CD4-positive, alpha-beta T cell treated with Interleukin-6 at 100 ng/mL for 8 hours (primary cell): ENCODE data around the gene GJA1.
"Not testable (repeated sequence)": the region's sequence is repeated elsewhere in the genome, so short reads cannot be mapped to it uniquely, and the experiment has no call there.

ENCODE experiments used
- DNase-seq: peaks from one replicate; pipeline ENCODE4 v3.0.0-alpha.2; 2020; ENCODE audit warnings: mixed read lengths, low spot score

The GJA1 gene

DNA sequence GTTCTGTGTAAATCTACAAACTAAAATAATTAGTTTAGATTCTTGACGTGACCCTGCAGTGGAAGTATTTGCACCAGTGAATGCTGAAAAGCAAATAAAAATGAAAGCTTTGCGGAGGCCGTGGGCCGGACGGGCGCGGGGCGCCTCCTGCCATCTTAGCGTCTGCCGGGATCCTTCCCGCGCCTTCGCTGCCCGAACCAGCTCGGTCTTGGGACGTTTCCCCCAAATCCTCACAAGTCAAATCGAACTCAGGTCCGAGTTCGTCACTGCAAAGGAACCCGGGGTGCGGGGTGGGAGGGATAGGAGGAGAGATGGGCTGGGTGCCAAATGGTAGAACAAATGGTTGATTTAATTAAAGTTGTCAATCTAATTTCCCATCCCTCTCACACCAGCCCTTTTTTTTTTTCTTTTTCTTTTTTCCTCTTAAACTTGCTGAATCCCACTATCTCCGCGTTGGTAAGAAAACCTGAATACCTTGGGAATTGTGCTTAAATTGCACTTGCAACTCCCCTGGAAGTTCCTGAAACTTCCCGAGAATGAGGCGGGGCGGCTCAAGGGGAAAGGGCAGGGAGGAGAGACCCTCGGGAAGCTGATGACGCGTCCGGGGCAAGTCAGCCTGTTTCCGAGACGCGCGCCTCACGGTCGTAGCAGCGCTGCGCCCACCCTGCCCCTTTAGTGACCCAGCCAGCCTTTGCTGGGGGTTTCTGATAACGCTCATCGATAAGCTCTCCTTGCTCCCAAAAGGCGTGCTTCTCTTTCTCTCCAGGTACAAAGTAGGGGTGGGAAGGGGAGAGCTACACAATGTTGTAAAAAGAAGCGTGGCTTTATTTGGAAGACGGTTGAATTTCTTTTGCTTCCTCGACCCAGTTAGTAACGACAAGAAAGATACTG, 1.8 kb downstream of the GJA1 start:
- no peak for DNase-seq

DNA sequence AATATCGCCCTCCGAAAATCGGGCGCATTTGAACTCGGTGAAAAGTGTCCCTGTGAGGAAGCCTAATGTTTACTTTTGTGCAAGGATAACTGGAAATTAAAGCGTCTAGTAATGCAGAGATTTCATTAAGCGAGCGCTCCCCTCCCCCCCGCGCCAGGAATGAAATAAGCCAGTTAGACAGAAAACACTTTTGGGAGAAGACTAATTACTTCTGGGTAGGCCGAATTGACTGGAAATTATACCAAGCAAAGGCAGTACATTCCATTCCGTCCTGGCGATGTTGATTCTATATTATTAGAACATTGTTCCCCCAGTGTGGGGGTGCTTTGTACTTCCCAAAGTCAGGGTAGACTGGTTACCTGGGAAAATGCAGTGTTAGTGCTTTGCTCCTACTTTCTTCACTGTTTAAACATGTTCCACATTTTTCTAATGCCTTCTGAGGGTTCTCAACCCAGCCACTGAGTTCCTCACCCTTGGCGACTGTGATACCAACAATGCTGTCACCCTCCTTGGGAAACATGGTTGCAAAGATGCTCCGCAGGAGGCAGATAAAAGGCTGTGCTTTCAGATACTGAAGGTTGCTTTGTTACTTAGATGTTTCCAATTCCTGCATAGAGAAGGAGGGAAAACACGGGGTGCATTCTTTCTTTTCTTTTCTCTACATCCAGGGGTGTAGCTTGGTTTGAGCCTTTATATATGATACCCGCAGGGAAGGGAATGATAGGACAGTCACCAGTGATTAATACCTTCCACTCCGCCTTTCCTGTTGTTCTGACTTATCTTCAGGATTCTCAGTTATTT, 2.6 kb downstream of the GJA1 start:
- no peak for DNase-seq

DNA sequence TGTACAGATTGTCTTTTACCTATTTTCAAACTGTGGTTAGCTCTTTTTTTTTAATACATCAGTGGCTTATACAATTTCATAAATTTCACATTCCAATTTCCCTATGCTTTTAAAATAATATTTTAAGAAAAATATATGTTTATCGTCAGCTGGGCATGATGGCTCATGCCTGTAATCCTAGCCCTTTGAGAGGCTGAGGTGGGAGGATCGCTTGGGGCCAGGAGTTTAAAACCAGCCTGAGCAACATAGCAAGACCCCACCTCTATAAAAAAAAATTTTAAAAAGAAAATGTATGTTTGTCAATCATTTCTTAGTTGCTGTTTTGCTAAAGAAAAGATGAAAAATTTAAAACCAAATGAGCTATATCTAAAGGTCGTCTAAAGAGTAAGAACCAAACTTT, 3.4 kb downstream of the GJA1 start:
- DNase-seq: no peak

DNA sequence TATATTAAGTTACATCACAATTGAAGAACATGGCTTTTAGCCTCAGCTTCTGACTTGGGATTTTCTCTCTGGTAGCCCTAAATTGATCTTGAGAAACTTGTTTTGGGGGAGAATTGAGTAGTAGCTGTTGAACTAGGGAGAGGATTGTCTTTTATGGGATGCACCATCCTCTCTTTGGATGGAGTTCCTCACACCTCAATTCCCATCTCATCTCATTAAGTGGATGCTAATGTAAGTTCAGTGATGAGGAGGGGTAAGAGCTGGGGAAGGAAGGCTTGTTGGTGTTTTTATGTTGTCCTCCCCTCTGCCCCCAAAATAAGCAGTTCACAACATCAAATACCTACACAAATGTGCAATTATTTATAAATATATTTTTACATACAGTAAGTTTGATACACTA, 4.0 kb downstream of the GJA1 start:
- DNase-seq: no peak

DNA sequence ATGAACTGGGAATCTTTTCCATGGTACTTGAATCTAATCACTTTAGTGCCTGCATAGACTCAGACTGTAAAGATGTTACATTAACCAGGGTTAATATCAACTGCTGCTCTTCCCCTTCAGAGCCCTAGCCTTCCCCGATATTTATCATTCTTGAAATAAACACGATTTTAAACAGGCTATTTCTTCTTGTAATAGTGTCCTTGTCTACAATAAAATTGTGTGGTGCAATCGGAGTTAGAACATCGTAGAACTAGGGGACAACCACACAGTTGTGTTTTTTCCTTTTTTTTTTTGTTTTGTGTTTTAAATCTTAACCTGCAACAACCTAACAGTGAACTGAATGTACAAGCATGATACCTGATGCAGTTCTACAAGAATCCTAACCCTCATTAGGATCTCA, 4.5 kb downstream of the GJA1 start:
- DNase-seq: no peak

DNA sequence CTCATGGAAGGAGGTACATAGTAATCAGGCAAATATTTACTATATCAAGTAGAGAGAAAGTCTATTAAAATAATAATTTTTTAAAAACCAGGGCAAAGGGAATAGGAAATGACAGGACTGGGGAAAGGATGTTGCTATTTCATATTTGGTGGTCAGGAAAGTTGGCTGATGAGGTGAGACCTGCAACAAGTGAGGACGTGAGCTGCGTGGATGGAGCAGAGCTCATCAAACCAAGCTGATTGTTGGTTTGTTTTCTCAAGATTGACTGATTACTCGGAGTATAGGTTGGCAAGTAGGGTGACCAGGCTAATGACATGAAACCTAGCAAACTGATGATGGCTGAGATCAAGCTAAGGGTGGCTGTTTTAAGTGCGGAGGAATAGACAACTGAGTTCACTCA, 6.0 kb downstream of the GJA1 start:
- DNase-seq: no peak

DNA sequence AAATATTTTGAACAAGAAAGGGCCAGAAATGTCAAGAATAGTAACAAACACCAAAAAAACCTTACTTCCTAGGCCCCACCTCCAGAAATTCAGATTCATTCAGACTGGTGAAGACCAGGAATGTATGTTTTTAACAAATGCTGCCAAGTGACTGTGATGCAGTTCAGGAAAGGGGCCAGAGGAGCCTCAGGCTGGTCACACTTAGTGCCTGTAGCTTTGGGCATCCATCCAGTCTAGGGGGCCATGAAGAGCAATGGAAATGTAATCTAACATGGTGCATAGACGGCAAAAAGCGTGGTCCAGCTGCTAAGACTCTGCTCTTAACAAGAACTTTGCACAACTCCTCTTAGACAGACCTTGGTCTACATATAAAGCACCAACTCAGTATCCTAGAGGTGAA, 7.1 kb downstream of the GJA1 start:
- DNase-seq: no peak

DNA sequence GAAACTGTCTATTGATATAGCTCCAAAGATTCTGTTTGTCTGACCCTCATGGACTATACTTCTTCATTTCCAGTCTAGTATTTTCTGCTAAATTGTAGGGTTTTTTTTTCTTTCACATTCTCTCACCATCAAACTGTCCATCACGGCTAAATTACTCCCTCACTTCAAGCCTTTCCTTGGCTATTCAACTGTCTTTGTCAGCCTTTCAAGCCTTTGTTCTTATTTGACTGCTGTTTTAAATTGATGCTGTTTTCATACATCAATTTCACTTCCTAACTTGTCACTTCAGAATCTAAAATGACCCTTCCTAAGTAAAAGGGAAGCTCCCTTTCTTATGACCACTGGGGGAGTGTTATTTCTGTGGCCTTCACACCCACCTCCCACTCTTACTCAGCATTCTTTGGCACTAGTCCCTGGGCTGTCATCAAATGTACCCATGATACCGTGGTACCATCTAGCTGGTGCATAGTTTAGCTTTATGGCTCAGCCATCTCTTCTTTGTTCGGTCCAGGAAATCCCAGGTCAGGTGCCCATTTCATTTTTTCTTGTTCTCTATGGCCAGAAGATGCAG, 8.6 kb downstream of the GJA1 start:
- DNase-seq: no peak

DNA sequence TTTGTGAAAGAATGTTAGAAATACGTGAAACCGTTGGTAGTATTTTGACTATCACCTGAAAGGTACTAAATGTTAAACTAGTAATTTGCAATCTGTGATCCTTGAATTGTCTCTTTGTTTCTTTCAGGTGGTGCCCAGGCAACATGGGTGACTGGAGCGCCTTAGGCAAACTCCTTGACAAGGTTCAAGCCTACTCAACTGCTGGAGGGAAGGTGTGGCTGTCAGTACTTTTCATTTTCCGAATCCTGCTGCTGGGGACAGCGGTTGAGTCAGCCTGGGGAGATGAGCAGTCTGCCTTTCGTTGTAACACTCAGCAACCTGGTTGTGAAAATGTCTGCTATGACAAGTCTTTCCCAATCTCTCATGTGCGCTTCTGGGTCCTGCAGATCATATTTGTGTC, 11.3 kb downstream of the GJA1 start:
- not testable (repeated sequence) for DNase-seq

DNA sequence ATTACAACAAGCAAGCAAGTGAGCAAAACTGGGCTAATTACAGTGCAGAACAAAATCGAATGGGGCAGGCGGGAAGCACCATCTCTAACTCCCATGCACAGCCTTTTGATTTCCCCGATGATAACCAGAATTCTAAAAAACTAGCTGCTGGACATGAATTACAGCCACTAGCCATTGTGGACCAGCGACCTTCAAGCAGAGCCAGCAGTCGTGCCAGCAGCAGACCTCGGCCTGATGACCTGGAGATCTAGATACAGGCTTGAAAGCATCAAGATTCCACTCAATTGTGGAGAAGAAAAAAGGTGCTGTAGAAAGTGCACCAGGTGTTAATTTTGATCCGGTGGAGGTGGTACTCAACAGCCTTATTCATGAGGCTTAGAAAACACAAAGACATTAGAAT, 12.3 kb downstream of the GJA1 start:
- DNase-seq: not testable (repeated sequence)

DNA sequence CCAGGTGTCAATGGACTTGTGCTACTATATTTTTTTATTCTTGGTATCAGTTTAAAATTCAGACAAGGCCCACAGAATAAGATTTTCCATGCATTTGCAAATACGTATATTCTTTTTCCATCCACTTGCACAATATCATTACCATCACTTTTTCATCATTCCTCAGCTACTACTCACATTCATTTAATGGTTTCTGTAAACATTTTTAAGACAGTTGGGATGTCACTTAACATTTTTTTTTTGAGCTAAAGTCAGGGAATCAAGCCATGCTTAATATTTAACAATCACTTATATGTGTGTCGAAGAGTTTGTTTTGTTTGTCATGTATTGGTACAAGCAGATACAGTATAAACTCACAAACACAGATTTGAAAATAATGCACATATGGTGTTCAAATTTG, 13.1 kb downstream of the GJA1 start:
- DNase-seq: not testable (repeated sequence)

DNA sequence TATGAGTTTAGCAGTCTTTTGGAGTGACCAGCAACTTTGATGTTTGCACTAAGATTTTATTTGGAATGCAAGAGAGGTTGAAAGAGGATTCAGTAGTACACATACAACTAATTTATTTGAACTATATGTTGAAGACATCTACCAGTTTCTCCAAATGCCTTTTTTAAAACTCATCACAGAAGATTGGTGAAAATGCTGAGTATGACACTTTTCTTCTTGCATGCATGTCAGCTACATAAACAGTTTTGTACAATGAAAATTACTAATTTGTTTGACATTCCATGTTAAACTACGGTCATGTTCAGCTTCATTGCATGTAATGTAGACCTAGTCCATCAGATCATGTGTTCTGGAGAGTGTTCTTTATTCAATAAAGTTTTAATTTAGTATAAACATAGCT, 13.9 kb downstream of the GJA1 start:
- no peak for DNase-seq

DNA sequence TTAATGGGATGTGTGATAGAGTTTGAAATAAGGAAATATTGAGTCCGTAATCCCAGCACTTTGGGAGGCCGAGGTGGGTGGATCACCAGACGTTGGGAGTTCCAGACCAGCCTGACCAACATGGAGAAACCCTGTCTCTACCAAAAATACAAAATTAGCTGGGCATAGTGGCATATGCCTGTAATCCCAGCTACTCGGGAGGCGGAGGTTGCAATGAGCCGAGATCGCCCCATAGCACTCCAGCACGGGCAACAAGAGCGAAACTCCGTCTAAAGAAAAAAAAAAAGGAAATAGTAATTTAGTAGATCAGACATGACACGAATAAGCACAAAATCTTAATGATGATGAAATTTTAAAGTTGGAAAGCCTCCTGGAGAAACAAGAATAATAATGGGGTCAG, 14.8 kb downstream of the GJA1 start:
- DNase-seq: no peak

DNA sequence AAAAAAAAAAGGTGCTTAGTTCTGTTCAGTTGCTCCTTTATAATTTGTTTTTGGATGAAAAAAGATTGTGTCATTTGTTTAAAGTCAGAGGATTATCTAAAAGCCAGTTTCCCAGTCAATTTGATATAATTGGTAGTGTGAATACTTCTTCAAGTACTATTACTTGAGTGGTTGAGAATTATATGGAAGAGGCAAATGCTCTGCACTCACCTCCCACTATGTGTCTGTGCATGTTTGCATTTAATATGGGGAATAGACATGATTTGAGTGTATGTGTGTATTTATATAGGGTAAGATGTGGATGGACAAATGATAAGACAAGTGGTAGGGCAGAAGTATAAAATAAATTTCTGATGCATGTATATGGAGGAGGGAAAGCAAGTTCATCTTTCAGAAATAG, 15.8 kb downstream of the GJA1 start:
- DNase-seq: no peak

DNA sequence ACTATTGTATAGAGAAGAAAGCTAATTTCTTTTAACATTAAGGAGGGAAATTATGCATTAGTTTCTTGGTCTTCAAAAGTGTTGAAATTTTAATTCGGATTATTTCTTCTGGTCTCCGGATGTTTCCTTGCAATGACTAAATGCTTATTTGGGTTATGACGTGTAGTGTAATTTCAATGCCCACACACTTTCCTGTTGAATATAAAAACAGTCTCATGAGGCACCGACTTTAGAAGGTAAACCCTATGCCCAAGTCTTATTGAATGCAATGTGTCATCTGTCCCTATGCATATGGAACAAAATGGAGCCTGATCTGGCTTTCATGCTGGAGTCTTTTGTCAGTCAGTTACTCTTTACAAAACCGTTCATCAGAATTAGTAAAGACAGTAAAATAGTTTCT, 17.7 kb downstream of the GJA1 start:
- no peak for DNase-seq

DNA sequence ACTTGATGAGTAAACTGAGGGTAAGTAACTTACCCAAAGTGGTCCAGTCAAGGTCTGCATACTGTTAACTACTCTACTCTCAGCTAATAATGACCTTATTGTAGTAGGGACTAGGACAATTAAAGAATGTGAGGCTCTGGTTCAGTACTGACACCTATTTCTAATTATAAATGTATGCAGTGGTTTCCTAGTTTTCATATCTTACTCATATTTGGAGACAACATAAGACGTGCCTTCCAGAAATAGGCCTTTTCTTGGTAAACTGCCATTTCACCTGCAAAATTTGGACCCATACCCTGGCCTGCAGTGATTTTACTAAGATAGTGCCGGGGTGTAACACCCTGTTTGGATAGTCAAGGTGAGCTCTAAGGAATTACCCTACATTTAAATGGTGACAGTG, 24.7 kb downstream of the GJA1 start:
- no peak for DNase-seq

DNA sequence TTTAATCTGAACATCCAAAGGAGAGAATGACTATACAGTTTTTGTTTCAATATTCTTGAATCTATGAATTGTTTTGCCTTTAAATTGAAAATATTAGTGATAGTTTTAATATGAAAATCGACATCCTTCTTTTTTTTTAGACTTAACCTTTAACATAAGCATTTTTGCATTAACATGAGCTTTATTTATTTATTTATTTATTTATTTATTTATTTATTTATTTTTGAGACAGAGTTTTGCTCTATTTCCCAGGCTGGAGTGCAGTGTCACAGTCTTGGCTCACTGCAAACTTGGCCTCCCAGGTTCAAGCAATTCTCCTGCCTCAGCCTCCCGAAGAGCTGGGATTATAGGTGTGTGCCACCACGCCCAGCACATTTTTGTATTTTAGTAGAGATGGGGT, 27.6 kb downstream of the GJA1 start:
- no peak for DNase-seq

DNA sequence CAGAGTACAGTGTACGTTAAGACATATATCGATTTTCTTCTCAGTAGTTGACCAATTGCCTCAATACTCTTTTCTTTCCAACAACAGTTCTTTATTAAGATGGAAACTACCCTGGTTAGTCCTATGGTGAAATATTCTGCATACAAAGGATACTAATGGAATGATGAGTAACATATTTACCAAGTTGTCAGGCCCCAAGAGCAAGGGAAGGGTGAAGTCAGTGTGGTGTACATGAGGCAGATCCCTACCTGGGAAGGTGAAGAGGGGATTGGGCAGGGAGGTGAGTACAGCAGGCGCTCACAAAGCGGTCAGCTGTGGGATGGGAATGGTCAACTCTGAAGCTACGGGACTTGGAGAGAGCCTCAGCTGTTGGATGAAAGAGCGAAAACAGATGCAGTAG, 29.7 kb downstream of the GJA1 start:
- no peak for DNase-seq

DNA sequence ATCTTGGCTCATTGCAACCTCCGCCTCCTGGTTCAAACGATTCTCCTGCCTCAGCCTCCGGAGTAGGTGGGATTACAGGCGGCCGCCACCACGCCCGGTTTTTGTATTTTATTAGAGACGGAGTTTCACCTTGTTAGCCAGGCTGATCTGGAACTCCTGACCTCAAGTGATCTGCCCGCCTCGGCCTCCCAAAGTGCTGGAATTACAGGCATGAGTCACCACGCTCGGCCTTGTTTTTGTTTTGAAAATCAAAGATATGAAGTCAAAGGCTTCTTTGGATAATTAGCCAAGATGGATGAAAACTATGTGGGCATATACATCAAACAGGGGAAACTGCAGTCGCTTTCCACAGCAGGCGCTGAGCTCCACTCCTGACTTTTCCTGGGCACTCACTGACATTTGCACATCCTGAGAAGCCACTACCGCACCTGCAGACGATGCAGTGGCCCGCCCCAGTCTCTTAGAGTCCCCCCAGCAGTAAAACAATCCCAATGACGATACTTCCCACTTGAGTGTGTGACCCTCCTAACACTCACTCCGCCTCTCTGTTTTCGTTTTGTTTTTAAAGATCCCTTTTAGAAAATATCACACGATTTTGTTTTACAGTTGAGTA, 44.1 kb downstream of the GJA1 start:
- no peak for DNase-seq

DNA sequence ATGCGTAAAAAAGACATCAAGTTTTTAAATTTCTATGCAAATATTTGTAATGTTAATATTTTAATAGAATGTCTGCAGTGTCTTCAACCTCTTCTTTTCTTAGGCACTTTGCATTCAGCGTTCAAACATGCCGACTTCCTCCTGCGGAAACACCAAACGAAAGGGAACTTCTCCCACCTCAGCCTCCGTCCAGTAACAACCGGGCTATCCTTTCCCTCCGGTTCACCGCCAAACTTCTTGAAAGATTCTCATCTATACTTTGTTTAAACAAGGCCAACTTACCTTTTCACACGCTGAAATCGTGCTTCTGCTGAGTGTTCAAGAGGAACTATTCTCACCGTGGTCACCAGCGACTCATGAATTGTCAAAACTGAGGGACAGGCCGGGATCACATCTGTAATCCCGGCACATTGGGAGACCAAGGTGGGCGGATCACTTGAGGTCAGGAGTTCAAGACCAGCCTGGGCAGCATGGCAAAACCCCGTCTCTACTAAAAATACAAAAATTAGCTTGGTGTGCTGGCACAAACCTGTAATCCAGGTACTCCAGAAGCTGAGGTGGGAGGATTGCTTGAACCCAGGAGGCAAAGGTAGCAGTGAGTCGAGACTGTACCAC, 44.8 kb downstream of the GJA1 start:
- DNase-seq: no peak

DNA sequence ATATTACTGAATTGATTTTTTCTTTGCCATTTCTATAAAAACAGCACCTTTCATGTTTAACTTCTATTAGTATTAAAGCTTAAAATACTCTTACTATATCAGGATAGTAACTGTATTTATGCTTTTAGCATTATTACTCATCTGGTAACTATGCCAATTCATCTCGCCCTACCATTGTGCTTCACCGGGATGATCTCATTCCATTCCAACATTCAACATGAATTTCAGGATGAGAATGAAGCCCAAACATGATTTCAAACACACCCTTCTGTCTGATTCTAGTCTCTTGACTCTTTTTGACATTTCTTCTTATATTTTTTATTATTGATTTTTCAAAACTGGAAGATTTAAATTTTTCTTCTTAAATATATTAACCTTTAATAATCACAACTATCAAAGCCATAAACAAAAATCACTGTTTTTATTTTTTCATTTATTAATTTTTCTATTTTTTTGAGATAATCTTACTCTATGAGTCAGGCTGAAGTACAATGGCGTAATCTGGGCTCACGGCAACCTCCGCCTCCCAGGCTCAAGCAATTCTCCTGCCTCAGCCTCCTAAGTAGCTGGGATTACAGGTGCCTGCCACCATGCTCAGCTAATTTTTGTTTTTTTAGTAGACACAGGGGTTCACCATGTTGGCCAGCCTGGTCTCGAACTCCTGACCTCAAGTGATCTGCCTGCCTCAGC, 46.7 kb downstream of the GJA1 start:
- no peak for DNase-seq

DNA sequence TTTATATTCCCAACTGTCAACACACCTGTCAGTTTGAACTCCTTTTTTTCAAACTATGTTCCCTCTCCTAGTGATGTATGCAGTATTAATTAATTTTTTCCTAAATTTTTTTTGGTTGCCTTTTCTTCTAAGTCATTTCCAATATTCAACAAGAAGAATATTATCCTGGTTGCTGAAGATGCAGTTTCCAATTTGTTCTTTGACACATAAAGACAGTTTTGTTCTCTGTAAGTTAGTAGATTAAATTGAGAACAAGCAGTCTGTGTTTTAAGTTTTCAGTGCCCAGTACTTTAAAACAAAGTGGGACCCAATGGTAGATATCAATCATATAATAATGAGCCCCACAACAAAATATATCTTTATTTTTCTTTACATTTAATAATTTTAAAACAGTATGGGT, 47.3 kb downstream of the GJA1 start:
- no peak for DNase-seq
